ENCODE results near the gene IFNA1. TPM values are rescaled to one million over a fixed set of nuclear protein-coding genes. Genes with fewer than 3 reads are reported as not detected.

IFNA1 gene
- polyA plus RNA-seq, 1 donor (not counting 4 experiments of a cell fraction or from before 2014, with no cell fraction given), result not detected

DNA sequence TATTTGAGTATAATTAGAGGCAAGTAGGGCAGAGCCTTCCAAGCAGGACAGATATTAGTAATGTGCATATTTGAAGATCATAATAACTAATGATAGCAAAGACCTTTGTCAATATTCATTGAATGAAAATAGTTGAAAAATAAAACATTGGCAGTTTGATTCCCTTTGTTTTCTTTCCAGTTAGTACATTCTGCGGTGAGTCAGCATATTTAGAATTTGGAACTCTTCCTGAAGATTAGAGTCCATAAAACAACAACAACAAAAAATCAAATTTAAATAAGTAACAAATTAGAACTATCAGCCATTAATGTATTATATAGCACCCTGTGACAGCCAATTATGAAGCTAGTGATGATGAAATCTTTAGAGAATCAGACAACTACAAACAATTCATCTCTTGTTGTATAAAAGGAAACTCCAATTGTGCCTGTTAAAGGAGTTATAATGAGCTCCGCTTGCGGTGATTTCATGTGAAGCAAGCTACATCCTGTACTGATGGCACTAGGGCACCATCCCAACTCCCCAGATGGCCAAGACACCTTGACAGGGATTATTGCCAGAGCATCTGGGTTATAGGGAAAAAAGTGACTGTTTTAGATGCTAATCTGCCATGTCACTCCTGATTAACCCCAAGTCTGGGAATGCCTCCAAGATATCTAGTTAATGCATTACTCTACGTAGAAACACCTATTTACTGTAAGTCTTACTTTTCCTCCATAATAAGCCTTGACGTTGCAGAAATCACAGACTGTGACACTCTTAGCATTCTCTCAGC is 24.6 kb upstream of the IFNA1 start:
- Histone ChIP-seq H3K9me1 (ENCODE audit: control insufficient read depth, extremely low read depth, insufficient read depth, low read length) (no peaks in the 10 kb centered on the region), H3K36me3 (ENCODE audit: control insufficient read depth in 2 of 2, extremely low read depth in 1 of 2, insufficient read depth in 2 of 2, low read length in 2 of 2) (no peaks in the 10 kb centered on the region), H3K27me3 (ENCODE audit: control insufficient read depth, extremely low read depth, insufficient read depth, low read length) (no peaks in the 10 kb centered on the region), H3K9ac (ENCODE audit: control insufficient read depth, extremely low read depth, insufficient read depth, low read length) (no peak overlapping the region), H3K4me1 (ENCODE audit: control insufficient read depth, extremely low read depth, insufficient read depth, low read length) (peaks cover 9% of the 10 kb centered on the region), H2AFZ (ENCODE audit: control insufficient read depth, low read length) (no peak overlapping the region), H3K79me2 (ENCODE audit: control insufficient read depth, insufficient read depth, low read length) (no peaks in the 10 kb centered on the region), H3K4me2 (ENCODE audit: control insufficient read depth, extremely low read depth, insufficient read depth, low read depth, low read length) (no peak overlapping the region), H3K4me3 (ENCODE audit: control insufficient read depth in 2 of 3, extremely low read depth in 1 of 3, insufficient read depth in 2 of 3, low read depth in 1 of 3, low read length in 3 of 3) (no peak overlapping the region), H4K20me1 (ENCODE audit: control insufficient read depth, extremely low read depth, insufficient read depth, low read length) (no peaks in the 10 kb centered on the region), H3K27ac (ENCODE audit: control insufficient read depth, insufficient read depth, low read length) (no peak overlapping the region), H3K9me3 (ENCODE audit: control insufficient read depth, low read depth, low read length) (no peaks in the 10 kb centered on the region)
- FAIRE-seq, result no peak
- dilution Hi-C loops (cut with MboI; ENCODE audit: extremely low pct_ligation_motif_present, low sequenced_read_pairs), result no loop called here
- TF ChIP-seq, protein P1, sequence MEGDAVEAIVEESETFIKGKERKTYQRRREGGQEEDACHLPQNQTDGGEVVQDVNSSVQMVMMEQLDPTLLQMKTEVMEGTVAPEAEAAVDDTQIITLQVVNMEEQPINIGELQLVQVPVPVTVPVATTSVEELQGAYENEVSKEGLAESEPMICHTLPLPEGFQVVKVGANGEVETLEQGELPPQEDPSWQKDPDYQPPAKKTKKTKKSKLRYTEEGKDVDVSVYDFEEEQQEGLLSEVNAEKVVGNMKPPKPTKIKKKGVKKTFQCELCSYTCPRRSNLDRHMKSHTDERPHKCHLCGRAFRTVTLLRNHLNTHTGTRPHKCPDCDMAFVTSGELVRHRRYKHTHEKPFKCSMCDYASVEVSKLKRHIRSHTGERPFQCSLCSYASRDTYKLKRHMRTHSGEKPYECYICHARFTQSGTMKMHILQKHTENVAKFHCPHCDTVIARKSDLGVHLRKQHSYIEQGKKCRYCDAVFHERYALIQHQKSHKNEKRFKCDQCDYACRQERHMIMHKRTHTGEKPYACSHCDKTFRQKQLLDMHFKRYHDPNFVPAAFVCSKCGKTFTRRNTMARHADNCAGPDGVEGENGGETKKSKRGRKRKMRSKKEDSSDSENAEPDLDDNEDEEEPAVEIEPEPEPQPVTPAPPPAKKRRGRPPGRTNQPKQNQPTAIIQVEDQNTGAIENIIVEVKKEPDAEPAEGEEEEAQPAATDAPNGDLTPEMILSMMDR (optimal IDR thresholded peaks at IDR 0.05 in 1 of 3, IDR thresholded peaks at IDR 0.05 in 1 of 3, conservative IDR thresholded peaks at IDR 0.05 in 1 of 3; ENCODE audit: extremely low read depth in 1 of 3, insufficient read depth in 2 of 3, low read length in 3 of 3), result no peak
- TF ChIP-seq EZH2 (IDR thresholded peaks at IDR 0.05; ENCODE audit: low read length), result no peak
- no peak for DNase-seq (ENCODE audit: low read depth, low spot score)

DNA sequence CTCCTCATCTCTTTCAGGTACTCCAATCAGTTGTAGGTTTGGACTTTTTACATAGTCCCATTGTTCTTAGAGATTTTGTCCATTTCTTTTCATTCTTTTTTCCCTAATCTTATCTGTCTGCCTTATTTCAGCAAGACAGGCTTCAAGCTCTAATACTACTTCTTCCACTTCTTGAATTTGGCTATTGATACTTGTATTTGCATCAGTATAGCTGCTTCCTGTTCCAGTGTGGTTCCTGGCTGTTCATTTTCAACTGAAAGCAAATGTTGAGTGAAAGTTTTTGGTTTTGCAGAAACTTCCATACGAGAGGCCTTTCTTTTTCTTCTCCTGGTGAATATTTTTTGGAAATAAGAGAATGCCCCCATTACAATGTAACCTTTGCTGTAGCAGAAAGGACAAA is 12.0 kb upstream of the IFNA1 start:
- H3K27me3 ChIP-seq (ENCODE audit: control insufficient read depth, extremely low read depth, insufficient read depth, low read length), result peaks cover 19% of the 10 kb centered on the region
- no peaks in the 10 kb centered on the region for H3K79me2 ChIP-seq (ENCODE audit: control insufficient read depth, insufficient read depth, low read length)
- no peak overlapping the region for H3K27ac ChIP-seq (ENCODE audit: control insufficient read depth, insufficient read depth, low read length)
- no peak overlapping the region for H3K9ac ChIP-seq (ENCODE audit: control insufficient read depth, extremely low read depth, insufficient read depth, low read length)
- no peaks in the 10 kb centered on the region for H4K20me1 ChIP-seq (ENCODE audit: control insufficient read depth, extremely low read depth, insufficient read depth, low read length)
- no peak overlapping the region for H3K4me2 ChIP-seq (ENCODE audit: control insufficient read depth, extremely low read depth, insufficient read depth, low read depth, low read length)
- no peaks in the 10 kb centered on the region for H3K9me3 ChIP-seq (ENCODE audit: control insufficient read depth, low read depth, low read length)
- H3K4me1 ChIP-seq (ENCODE audit: control insufficient read depth, extremely low read depth, insufficient read depth, low read length), result no peaks in the 10 kb centered on the region
- dilution Hi-C loops (cut with MboI; ENCODE audit: extremely low pct_ligation_motif_present, low sequenced_read_pairs), result no loop called here
- H3K36me3 ChIP-seq (ENCODE audit: control insufficient read depth in 2 of 2, extremely low read depth in 1 of 2, insufficient read depth in 2 of 2, low read length in 2 of 2), result no peaks in the 10 kb centered on the region
- H3K4me3 ChIP-seq (ENCODE audit: control insufficient read depth in 2 of 3, extremely low read depth in 1 of 3, insufficient read depth in 2 of 3, low read depth in 1 of 3, low read length in 3 of 3), result no peak overlapping the region
- no peak for DNase-seq (ENCODE audit: low read depth, low spot score)
- no peak for FAIRE-seq
- no peak for TF ChIP-seq EZH2 (IDR thresholded peaks at IDR 0.05; ENCODE audit: low read length)
- TF ChIP-seq, protein P1 (optimal IDR thresholded peaks at IDR 0.05 in 1 of 3, IDR thresholded peaks at IDR 0.05 in 1 of 3, conservative IDR thresholded peaks at IDR 0.05 in 1 of 3; ENCODE audit: extremely low read depth in 1 of 3, insufficient read depth in 2 of 3, low read length in 3 of 3), result no peak
- no peak overlapping the region for H2AFZ ChIP-seq (ENCODE audit: control insufficient read depth, low read length)
- no peaks in the 10 kb centered on the region for H3K9me1 ChIP-seq (ENCODE audit: control insufficient read depth, extremely low read depth, insufficient read depth, low read length)
